Gastroesophageal sphincter (tissue), 3 donors: ENCODE results near the gene KCNK2.

Source experiments
- CTCF ChIP-seq, 4 experiments: fragments of 200-600 bp in 2 of 4; fragments of 450-650 bp in 2 of 4; sonication (generic) in 1 of 4; IDR thresholded peaks; one replicate each; pipeline ENCODE4 v1.5.1; 2017 to 2019; ENCODE audit warnings: antibody characterized with exemption in 4 of 4, mild to moderate bottlenecking in 2 of 4, moderate library complexity in 2 of 4
- EP300 ChIP-seq: sonication (generic); formaldehyde crosslinking; IDR thresholded peaks from one replicate; pipeline ENCODE4 v1.6.1; 2017; ENCODE audit warnings: antibody characterized with exemption, mild to moderate bottlenecking
- POLR2AphosphoS5 ChIP-seq: sonication (generic); formaldehyde crosslinking; IDR thresholded peaks from one replicate; pipeline ENCODE4 v1.6.1; 2017; ENCODE audit warnings: antibody characterized with exemption

GRCh38 chr1:215095524-215095923 lies 13.0 kb downstream of the KCNK2 start:
- TF ChIP-seq CTCF (IDR thresholded peaks at IDR 0.05) (no peak), POLR2AphosphoS5 (no peak), EP300 (no peak)
